ENCODE results near the gene GNB4.
A peak's percentile ranks its signal among the peaks of the same experiment; 100 is the strongest.

- peak; percentile 38 to 48 for TF ChIP-seq POLR2A (IDR thresholded peaks at IDR 0.05)
- peak; percentile 71 for TF ChIP-seq POLR2AphosphoS5 (IDR thresholded peaks at IDR 0.05)
- TF ChIP-seq CTCF (IDR thresholded peaks at IDR 0.05), result no peak
- no peak for TF ChIP-seq EP300 (IDR thresholded peaks at IDR 0.05)
Measured at GRCh38 chr3:179347345-179348194, 103.7 kb downstream of the GNB4 start, which contains the start of gene MFN1.

Data from gastroesophageal sphincter (tissue), 3 donors.